Stimulated activated CD4-positive, alpha-beta T cell treated with anti-CD3 and anti-CD28 coated beads, TNF-alpha, amount 100 ng/mL, for 48 hours (primary cell): ENCODE results near the gene KCNIP3.

ENCODE experiments used
- DNase-seq, 3 donors: peaks; one replicate each; pipeline ENCODE4 v3.0.0-alpha.2; 2020; ENCODE audit warnings: low read depth in 3 of 3

The KCNIP3 gene

DNA sequence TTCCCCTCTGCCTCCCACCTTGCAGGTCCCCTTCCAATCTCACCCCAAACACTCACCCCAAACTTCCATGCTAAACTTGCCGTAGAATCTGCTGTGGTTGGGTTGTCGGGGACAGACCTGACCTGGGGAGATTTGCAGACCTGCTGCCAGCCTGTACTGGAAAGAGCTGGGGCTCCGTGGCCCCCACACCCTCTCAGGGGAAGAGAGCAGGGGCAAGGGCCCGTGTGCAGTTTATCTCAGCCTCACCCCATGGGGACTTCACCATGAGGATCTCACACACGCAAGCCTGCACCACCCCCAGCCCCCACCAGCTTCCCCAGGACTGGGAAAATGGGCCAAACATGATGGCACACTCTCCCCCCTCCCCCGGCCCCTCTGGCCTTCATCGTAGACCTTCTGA, 30.7 kb downstream of the KCNIP3 start:
- no peak for DNase-seq

GRCh38 chr2:95328358-95329125, 31.4 kb downstream of the KCNIP3 start:
- DNase-seq: no peak

DNA sequence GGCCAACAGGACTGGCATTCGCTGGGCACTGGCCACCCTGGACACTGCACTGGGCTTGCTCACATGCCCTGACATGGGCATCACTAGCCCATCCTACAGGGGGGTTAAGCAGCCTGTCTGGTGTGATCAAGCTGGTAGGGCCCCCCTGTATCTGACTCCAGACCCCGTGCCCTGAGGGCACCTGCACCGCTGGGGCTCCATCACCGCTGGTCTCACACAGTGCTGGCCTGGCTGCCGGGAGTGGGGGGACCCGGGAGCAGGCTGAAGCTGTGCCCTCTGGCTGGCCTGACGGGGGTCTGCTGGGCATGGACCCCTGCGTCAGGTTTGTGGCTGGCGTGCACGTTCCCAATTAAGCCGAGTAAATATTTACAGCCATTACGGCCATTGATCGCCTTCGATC, 32.3 kb downstream of the KCNIP3 start:
- no peak for DNase-seq

DNA sequence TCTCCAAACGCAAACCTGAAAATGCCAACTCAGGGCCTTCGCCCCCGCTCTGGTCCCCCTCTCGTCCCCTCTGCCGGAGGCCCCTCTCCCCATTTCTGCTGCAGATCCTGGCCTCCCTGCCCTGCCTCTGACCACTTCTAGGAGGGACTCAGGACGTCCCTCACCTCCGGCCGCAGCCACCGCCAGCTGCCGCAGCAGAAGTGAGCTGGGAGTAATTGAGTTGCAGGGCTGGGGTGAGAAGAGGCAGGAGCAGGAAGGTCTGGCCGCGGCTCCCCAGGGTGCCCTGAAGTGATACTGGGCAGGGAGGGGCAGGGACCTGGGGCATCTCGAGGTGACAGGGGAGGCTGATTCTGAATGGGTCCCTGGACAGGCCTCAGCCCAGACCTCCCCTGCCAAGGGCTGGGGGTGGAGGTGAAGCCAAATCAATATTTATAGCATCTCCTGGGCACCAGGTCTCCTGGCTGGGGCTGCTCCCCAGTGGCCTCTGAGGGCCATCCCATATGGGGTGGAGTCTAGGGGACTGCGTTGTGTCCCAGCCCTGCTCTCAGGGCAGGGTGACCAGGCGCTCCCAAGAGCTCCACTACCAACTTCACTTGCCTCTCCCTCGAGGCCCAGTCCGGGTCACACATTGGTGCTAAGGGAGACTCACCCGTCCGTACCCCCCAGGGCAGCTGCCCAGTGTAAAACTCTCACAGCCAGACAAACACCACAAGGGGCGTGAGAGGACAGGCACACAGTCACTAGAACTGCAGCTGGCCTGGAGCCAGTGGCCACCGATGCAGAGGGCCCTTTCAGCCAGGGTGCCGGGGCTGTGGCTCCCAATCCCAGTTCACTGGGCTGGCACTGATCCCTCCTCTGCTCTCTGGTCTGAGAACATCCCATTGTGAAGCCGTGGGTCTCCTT, 33.0 kb downstream of the KCNIP3 start:
- no peak for DNase-seq

DNA sequence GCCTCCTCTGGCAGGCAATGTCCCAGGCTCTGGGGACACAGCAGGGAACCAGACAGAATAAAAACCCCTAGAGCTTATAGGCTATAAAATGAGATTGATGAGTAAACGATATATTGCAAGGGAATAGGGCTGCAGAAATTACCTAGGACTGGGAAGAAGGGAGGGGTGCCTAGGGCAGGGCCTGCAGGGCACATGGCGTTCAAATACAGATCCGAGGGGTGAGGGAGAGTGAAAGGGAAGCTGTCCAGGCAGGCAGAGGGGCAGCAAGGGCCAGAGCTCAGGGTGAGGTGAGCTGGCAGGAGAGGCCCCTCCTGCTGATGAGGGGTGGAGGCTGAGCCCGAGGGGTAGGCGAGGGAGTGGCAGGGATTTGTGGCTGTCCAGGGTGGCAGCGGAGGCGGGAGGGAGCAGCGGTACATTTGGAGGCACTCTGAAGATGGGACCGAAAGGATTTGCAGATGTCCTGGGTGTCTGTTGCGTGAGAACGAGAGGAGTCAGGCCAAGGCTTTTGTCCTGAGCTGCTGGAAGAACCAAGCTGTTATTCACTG, 33.7 kb downstream of the KCNIP3 start:
- no peak for DNase-seq

- no peak for DNase-seq
Measured at GRCh38 chr2:95331606-95332005, 34.5 kb downstream of the KCNIP3 start.

DNA sequence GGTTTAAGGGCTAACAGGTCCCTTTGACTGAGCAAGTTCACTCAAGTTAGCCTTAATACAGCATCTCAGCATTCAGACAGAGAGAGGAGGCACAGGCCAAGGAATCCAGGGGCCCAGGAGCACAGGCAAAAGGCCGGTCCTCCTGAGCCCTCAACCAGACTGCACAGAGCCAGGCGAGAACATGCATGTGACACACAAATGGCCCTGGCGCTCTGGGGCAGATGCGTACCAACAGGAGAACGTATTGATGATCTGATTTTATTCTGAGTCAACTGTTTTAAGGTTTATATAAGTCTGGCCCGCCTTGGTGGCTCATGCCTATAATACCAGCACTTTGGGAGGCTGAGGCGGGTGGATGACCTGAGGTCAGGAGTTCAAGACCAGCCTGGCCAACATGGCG, 34.9 kb downstream of the KCNIP3 start:
- DNase-seq: no peak

DNA sequence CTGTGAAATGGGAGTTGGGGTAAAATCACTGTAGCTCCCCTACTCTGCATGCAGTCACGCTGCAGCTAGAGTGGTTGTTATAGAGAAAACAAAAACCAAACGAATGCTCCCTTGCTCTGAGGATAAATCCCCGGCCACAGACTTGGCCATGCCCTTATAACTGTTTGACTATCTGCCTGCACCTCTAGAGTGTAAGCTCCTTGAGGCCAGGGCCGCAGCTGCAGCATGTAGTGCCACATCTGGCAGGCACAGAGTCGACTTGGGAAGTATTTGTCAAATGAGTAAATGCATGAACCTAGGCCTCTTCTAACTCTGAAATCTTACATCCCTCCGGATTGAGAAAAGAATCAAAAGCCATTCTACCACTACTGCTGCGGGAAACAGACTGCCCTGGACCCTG, 35.9 kb downstream of the KCNIP3 start:
- DNase-seq: no peak

GRCh38 chr2:95333888-95334338, 36.8 kb downstream of the KCNIP3 start:
- DNase-seq: no peak

- no peak for DNase-seq
Measured at GRCh38 chr2:95334916-95335641, 37.9 kb downstream of the KCNIP3 start.

- no peak for DNase-seq
Measured at GRCh38 chr2:95336406-95336805, 39.3 kb downstream of the KCNIP3 start.

DNA sequence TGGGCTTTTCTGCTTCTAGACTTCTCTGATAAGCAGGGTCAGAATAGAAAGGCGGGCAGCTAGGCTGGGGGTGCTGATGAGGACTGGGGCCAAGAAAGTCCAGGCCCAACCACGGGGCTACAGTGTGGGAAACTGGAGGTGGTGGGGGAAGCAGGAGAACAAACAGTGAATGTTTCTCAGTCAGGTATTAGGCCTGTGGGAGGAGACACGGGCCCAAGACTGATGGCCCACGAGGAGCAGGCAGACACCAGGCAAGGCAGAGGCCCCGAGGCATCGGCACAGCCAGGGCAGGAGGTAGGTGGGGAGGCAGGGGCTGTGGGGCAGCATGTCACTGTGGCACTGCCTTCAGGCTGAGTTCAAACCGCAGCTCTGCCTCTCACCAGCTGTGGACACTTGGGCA, 40.7 kb downstream of the KCNIP3 start:
- DNase-seq: no peak

GRCh38 chr2:95342556-95343320, 45.6 kb downstream of the KCNIP3 start:
- DNase-seq: no peak

DNA sequence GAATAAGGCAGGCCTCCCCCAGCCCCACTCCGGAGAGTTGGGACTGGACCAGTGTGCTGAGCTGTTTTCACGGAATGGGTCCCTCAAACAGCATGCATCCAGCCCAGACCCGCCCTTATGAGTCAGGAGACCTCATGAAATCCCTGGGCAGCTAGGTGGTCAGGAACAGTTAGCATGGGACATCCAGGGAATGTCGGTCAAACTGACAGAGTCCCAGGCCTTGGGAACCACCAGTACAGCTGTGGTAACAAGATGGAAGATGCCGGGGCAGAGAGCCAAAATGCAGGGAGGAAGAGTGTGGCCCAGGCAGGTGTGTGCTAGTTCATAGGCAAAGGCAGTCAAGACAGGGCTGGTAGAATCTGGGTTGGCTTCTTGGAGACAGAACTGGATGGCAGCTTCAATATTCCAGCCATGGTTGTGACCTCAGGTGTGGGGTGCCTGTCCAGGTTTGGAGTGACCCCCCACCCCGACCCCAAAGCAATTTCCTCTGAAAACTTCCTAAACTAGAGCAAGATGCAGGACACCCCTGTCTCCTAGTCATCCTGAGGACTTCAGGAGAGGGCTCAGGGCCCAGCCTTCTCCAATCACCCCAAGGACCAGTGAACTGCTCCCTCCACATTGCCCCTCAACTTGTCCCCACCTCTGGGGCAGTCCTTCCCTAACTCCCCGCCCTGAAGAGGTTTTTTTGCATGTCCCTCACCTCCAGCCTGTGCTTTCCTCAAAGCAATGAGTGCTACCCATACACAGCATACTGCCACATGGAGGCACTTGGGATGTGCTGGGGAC, 46.5 kb downstream of the KCNIP3 start:
- DNase-seq: no peak

- DNase-seq: no peak
Measured at GRCh38 chr2:95344215-95344583, 47.1 kb downstream of the KCNIP3 start.

DNA sequence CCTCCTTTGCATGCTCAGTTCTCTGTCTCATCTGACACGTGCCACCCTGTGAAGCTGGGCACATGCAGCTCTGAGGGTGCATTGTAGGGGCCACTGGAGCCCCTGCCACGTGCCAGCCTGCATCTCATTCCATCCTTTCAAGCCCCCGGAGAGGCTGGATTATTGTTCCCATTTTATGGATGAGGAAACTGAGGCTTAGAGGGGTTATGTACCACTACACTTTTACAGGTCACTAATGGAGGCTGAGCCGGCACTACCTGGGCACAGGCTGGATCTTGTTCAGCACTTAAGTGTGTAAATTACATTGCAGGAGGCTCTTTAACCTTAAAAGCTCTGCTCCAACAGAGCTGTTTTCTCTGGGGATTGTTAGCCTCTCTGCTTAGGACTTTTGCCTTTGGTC, 47.5 kb downstream of the KCNIP3 start:
- no peak for DNase-seq

GRCh38 chr2:95345081-95345562, 48.0 kb downstream of the KCNIP3 start:
- no peak for DNase-seq

- DNase-seq: peak; percentile 31 to 69 (median 48)
Measured at GRCh38 chr2:95345563-95346230, 48.5 kb downstream of the KCNIP3 start.

DNA sequence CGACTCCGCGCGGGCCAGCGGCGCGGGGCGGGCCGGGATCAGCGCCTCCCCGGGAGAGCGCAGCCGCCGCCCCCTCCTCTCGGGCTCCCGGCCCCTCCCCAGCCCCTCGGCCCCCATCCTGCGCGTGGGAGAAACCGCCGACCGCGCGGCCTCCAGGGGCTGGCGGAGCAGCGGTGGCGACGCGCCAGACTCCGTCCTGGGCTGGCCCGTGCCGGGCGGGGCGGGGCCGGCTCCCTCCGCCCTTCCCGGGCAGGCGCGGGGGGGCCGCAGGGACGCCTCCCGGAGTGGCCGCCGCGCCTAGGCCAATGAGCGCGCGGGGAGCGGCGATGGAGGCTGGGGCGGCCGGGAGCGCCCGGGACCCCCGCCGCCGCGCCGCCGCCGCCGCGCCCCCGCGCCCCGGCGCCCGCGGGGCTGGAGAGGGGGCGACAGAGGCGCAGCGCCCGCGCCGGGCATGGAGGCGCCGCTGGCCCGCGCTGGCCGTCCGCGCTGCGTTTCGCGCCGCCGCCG, 49.1 kb downstream of the KCNIP3 start:
- no peak for DNase-seq
